Mesothelial cell of epicardium (in vitro differentiated cells): ENCODE data around the gene ELN. TPM values are rescaled to one million over a fixed set of nuclear protein-coding genes. Genes with fewer than 3 reads are reported as not detected.

Experiments
- DNase-seq, 2 experiments: peaks; one replicate each; pipeline ENCODE4 v3.0.0; 2021; ENCODE audit warnings: low spot score in 2 of 2; ENCODE audit not compliant: unreplicated experiment in 2 of 2
- H3K27ac Mint-ChIP-seq: 2 replicates; pipeline ENCODE4 v1.8.0; 2021; ENCODE audit warnings: mixed read lengths
- H3K27me3 Mint-ChIP-seq: 2 replicates; pipeline ENCODE4 v1.8.0; 2021; ENCODE audit warnings: low read depth, mixed read lengths
- H3K36me3 Mint-ChIP-seq: 2 replicates; pipeline ENCODE4 v1.8.0; 2021; ENCODE audit warnings: mixed read lengths
- H3K4me1 Mint-ChIP-seq: 2 replicates; pipeline ENCODE4 v1.8.0; 2021; ENCODE audit warnings: mixed read lengths
- H3K4me3 Mint-ChIP-seq: 2 replicates; pipeline ENCODE4 v1.8.0; 2021; ENCODE audit warnings: mild to moderate bottlenecking, moderate library complexity, mixed read lengths
- H3K9me3 Mint-ChIP-seq: 2 replicates; pipeline ENCODE4 v1.8.0; 2021; ENCODE audit warnings: mixed read lengths
- total RNA-seq: library from RNA; stranded (reverse); gene quantifications from 3 replicates; pipeline ENCODE4 v1.2.1, GENCODE V29; 2021
- TF ChIP-seq, protein P1 (sequence below): fragments of 200-600 bp; sonication (generic); IDR thresholded peaks from one replicate; pipeline ENCODE4 v1.5.0; 2021; ENCODE audit warnings: antibody characterized with exemption; ENCODE audit not compliant: unreplicated experiment

ELN gene
- total RNA-seq, 1 donor from 2014 or later, result 32.9 TPM

DNA sequence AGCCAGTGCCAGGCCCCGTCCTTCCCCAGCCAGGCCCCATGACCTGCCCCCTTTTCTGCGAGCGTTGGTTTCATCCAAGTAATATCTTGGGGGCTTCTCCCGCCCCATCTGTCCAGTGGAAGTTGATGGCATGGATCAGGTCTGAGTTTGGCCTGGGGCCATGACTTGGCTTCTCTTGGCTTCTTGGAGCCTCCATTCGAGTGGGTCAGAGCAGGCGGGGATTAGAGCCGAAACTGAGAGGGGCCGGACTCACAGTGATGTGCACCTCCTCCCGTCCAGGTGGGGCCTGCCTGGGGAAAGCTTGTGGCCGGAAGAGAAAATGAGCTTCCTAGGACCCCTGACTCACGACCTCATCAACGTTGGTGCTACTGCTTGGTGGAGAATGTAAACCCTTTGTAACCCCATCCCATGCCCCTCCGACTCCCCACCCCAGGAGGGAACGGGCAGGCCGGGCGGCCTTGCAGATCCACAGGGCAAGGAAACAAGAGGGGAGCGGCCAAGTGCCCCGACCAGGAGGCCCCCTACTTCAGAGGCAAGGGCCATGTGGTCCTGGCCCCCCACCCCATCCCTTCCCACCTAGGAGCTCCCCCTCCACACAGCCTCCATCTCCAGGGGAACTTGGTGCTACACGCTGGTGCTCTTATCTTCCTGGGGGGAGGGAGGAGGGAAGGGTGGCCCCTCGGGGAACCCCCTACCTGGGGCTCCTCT is 40.6 kb downstream of the ELN start:
- Mint-ChIP-seq H3K27me3 (no peaks in the 10 kb centered on the region), H3K4me1 (no peaks in the 10 kb centered on the region), H3K27ac (no peak overlapping the region), H3K36me3 (no peaks in the 10 kb centered on the region), H3K4me3 (no peak overlapping the region), H3K9me3 (no peaks in the 10 kb centered on the region)
- TF ChIP-seq, protein P1, sequence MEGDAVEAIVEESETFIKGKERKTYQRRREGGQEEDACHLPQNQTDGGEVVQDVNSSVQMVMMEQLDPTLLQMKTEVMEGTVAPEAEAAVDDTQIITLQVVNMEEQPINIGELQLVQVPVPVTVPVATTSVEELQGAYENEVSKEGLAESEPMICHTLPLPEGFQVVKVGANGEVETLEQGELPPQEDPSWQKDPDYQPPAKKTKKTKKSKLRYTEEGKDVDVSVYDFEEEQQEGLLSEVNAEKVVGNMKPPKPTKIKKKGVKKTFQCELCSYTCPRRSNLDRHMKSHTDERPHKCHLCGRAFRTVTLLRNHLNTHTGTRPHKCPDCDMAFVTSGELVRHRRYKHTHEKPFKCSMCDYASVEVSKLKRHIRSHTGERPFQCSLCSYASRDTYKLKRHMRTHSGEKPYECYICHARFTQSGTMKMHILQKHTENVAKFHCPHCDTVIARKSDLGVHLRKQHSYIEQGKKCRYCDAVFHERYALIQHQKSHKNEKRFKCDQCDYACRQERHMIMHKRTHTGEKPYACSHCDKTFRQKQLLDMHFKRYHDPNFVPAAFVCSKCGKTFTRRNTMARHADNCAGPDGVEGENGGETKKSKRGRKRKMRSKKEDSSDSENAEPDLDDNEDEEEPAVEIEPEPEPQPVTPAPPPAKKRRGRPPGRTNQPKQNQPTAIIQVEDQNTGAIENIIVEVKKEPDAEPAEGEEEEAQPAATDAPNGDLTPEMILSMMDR, result no peak
- no peak for DNase-seq

DNA sequence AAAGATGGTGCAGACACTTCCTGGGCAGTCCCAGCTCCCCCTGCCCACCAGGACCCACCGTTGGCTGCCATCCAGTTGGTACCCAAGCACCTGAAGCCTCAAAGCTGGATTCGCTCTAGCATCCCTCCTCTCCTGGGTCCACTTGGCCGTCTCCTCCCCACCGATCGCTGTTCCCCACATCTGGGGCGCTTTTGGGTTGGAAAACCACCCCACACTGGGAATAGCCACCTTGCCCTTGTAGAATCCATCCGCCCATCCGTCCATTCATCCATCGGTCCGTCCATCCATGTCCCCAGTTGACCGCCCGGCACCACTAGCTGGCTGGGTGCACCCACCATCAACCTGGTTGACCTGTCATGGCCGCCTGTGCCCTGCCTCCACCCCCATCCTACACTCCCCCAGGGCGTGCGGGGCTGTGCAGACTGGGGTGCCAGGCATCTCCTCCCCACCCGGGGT is 41.1 kb downstream of the ELN start:
- H3K4me3 Mint-ChIP-seq, result no peak overlapping the region
- TF ChIP-seq, protein P1, result no peak

DNA sequence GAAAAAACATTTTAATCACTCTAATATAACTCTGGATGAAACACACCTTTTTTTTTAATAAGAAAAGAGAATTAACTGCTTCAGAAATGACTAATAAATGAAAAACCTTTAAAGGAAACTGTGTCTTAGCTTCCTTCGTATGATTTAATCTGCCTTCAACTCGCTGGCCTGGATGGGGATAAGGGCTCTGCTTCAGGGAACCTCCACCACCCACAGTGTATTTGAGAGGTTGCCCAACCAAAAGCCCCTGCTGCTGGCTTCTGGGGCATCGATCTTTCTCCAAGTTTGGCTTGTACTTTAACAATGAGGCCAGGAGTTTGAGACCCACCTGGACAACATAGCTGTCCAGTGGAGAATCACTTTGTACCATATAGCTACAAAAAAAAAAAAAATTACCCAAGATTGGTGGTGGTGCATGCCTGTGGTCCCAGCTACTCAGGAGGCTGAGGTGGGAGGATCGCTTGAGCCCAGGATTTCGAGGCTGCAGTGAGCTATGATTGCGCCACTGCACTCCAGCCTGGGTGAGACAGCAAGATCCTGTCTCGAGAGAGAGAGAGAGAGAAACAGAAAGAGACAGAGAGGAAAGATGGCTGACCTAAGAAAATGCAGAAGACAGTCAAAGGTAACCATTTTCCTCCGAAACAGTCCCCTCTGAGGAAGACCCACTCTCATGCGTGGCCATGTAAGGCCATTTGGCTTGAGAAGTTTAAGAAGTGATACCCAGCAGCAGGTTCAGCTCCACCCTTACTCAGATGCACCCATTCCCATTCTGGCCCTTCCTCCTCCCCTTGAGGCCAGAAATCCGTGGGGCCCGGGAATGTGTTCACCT is 42.0 kb downstream of the ELN start:
- no peak overlapping the region for H3K27ac Mint-ChIP-seq
- no peak overlapping the region for H3K4me3 Mint-ChIP-seq

More for the DNA sequence above, 41.1 kb downstream of the ELN start:
- H3K27me3 Mint-ChIP-seq, result no peaks in the 10 kb centered on the region
- H3K27ac Mint-ChIP-seq, result no peak overlapping the region
- H3K9me3 Mint-ChIP-seq, result no peaks in the 10 kb centered on the region
- H3K36me3 Mint-ChIP-seq, result no peaks in the 10 kb centered on the region
- DNase-seq, result no peak
- no peaks in the 10 kb centered on the region for H3K4me1 Mint-ChIP-seq

DNA sequence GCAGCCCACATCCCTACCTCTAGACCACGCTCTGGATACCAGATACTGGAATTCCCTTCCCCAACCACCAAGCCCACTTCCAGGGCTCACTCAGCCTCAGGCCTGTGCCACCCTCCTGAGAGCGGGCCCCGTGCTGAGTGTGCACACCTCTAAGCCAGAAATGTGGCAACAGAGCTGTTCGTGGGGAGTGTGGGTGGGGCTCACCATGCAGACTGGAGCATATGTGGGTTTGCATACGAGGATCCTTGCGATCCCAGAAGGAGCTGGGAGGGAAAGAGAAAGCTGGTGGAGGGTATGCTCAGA is 42.6 kb downstream of the ELN start:
- no peak for DNase-seq
- TF ChIP-seq, protein P1, result no peak
- Mint-ChIP-seq H3K27me3 (no peaks in the 10 kb centered on the region), H3K4me3 (no peak overlapping the region), H3K4me1 (peaks cover 5% of the 10 kb centered on the region), H3K9me3 (no peaks in the 10 kb centered on the region), H3K27ac (no peak overlapping the region), H3K36me3 (no peaks in the 10 kb centered on the region)

More for the DNA sequence above, 42.0 kb downstream of the ELN start:
- no peaks in the 10 kb centered on the region for H3K27me3 Mint-ChIP-seq
- H3K36me3 Mint-ChIP-seq, result no peaks in the 10 kb centered on the region
- TF ChIP-seq, protein P1, result no peak
- H3K9me3 Mint-ChIP-seq, result no peaks in the 10 kb centered on the region
- peaks cover 4% of the 10 kb centered on the region for H3K4me1 Mint-ChIP-seq
- DNase-seq, result no peak

DNA sequence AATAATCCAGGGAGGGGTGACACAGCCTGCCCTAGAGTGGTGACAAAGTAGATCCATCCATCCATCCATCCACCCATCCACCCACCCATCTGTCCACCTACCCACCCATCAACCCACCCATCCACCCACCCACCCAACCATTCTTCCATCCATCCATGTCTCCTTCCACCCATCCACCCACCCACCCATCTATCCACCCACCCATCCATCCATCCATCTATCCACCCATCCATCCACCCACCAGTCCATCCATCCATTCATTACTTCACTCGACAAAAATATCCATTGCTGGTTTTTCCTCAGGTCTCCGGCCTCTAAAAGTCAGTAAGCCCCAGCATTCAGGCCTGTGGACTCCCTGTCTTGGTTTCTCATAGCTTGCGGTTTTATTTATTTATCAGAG is 43.1 kb downstream of the ELN start:
- DNase-seq, result no peak
- Mint-ChIP-seq H3K27me3 (no peaks in the 10 kb centered on the region), H3K4me1 (peaks cover 5% of the 10 kb centered on the region), H3K27ac (no peak overlapping the region), H3K36me3 (no peaks in the 10 kb centered on the region), H3K4me3 (no peak overlapping the region), H3K9me3 (no peaks in the 10 kb centered on the region)
- TF ChIP-seq, protein P1, result no peak
